Measurements from ENCODE around the gene KSR2. TPM values are rescaled to one million over a fixed set of nuclear protein-coding genes. Genes with fewer than 3 reads are reported as not detected.
A peak's percentile ranks its signal among the peaks of the same experiment; 100 is the strongest.
"Not testable (repeated sequence)": the region's sequence is repeated elsewhere in the genome, so short reads cannot be mapped to it uniquely, and the experiment has no call there.

KSR2 gene
- total RNA-seq, 1 donor: under 0.01 TPM

DNA sequence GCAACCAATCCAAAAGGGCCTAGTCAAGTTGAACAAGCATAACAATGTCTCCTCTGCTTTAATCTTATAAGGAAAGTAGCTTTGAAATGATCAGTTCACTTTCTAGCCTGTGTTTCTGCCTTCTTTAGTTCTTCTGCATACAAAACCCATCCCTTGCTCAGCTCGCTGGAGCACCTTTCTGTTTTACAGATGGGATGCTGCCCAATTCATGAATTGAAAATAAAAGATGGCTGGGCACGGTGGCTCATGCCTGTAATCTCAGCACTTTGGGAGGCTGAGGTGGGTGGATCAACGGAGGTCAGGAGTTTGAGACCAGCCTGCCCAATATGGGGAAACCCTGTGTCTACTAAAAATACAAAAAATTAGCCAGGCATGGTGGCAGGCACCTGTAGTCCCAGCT is 43.2 kb upstream of the KSR2 start:
- H3K4me3 ChIP-seq (ENCODE audit: low read depth, low read length): no peak overlapping the region
- no peak for DNase-seq (ENCODE audit: low read depth)
- TF ChIP-seq, protein P1, sequence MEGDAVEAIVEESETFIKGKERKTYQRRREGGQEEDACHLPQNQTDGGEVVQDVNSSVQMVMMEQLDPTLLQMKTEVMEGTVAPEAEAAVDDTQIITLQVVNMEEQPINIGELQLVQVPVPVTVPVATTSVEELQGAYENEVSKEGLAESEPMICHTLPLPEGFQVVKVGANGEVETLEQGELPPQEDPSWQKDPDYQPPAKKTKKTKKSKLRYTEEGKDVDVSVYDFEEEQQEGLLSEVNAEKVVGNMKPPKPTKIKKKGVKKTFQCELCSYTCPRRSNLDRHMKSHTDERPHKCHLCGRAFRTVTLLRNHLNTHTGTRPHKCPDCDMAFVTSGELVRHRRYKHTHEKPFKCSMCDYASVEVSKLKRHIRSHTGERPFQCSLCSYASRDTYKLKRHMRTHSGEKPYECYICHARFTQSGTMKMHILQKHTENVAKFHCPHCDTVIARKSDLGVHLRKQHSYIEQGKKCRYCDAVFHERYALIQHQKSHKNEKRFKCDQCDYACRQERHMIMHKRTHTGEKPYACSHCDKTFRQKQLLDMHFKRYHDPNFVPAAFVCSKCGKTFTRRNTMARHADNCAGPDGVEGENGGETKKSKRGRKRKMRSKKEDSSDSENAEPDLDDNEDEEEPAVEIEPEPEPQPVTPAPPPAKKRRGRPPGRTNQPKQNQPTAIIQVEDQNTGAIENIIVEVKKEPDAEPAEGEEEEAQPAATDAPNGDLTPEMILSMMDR (IDR thresholded peaks at IDR 0.05; ENCODE audit: insufficient read depth, low read length): no peak

DNA sequence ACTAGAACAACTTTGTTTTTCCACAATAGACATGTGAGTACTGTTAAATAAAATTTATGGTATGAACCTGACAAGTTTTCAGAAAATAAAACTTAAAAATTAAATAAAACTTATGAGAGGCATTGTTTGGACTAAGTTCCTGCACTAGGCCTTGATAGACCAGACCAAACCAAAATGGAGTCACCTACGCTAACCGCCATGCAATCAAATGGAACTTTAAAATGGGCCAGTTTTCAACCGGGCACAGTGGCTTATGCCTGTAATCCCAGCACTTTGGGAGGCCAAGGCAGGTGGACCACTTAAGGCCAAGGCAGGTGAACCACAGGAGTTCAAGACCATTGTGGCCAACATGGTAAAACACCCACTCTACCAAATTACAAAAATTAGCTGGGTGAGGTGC is 42.6 kb upstream of the KSR2 start:
- no peak overlapping the region for H3K4me3 ChIP-seq (ENCODE audit: low read depth, low read length)
- no peak for DNase-seq (ENCODE audit: low read depth)
- TF ChIP-seq, protein P1 (IDR thresholded peaks at IDR 0.05; ENCODE audit: insufficient read depth, low read length): no peak

DNA sequence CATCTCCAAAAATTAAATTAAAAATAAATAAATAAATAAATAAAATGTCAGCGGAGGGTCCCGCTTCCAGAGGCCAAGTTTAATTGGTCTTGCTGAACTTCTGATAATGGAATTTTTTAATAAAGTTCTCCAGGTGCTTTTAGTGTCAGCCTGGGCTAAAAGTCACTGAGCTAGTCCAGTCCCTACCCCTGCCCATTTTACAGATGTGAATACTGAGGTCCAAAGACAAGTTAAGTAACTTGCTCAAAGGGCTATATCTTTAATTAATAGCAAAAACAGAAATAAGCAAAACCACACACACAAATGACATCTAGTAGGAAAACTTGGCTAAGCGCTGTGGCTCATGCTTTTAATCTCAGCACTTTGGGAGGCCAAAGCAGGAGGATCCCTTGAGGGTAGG is 42.1 kb upstream of the KSR2 start:
- TF ChIP-seq, protein P1 (IDR thresholded peaks at IDR 0.05; ENCODE audit: insufficient read depth, low read length): no peak
- DNase-seq (ENCODE audit: low read depth): no peak
- H3K4me3 ChIP-seq (ENCODE audit: low read depth, low read length): no peak overlapping the region

DNA sequence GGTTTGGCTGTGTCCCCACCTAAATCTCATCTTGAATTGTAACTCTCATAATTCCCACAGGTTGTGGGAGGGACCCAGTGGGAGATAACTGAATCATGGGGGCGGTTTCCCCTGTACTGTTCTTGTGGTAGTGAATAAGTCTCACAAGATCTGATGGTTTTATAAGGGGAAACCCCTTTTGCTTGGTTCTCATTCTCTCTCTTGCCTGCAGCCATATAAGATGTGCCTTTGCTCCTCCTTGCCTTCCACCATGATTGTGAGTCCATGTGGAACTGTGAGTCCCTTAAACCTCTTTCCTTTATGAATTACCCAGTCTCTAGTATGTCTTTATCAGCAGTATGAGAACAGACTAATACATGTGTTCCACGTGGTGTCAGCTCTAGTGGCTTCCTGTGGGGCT is 31.0 kb upstream of the KSR2 start:
- not testable (repeated sequence) for DNase-seq (ENCODE audit: low read depth); H3K4me3 ChIP-seq (ENCODE audit: low read depth, low read length)

DNA sequence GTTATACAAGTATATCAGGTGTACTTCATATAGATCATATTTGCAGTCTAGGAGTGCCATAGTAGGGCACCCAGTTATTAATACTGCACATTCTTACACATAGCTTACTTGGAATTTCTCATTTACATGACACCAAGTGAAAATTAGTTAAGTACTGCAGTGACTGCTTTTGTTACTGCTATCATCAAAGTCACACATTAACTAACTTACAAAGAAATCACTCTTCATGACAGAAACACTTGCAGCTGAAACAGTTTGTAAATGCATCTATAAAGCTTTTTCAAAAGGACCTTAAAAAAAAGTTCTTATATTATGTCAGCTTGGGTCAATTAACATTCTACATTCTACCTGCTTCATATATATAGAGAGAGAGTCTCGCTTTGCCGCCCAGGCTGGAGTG is 29.9 kb upstream of the KSR2 start:
- DNase-seq (ENCODE audit: low read depth): no peak
- TF ChIP-seq, protein P1 (IDR thresholded peaks at IDR 0.05; ENCODE audit: insufficient read depth, low read length): no peak
- H3K4me3 ChIP-seq (ENCODE audit: low read depth, low read length): no peak overlapping the region

DNA sequence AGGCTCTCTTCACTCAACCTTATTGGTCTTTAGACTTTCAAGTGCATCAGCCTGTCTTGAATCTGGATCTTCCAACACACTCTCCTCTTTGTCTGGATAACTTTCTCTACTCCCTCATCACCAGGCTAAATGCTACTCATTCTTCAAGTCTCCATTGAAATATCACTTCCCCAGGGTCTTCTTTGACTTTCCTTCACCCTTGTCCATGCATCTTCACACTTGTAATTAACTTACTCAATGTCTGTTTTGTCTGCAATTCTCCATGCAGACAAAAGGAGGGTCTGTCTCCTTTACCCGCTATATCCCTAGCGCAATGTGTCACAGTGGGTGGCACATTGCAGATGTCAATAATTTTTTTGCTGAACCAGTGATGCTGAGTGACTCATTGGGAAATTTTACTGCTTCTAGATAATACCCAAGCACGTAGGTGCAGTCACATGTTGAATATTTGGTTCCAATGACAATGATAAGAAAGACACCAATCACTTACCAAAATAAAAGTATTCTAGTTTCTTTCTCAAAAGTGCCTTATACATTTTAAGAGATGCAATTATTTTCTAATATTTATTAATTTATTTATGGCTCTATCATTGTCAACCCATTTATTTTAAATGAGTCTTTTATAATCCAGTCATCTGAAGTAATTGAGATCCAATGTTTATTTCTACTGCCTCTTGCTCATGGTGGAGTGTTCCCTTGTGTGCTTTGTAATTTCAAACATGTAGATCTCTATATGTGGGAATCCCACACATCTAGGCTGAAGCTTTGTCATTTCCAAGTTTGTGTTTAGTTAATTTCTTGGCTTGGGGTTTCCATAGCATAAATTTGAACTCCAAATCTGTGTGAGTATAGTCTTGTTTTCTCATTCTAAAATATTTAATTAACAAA is 26.0 kb upstream of the KSR2 start:
- TF ChIP-seq, protein P1 (IDR thresholded peaks at IDR 0.05; ENCODE audit: insufficient read depth, low read length): no peak
- H3K4me3 ChIP-seq (ENCODE audit: low read depth, low read length): no peak overlapping the region

DNA sequence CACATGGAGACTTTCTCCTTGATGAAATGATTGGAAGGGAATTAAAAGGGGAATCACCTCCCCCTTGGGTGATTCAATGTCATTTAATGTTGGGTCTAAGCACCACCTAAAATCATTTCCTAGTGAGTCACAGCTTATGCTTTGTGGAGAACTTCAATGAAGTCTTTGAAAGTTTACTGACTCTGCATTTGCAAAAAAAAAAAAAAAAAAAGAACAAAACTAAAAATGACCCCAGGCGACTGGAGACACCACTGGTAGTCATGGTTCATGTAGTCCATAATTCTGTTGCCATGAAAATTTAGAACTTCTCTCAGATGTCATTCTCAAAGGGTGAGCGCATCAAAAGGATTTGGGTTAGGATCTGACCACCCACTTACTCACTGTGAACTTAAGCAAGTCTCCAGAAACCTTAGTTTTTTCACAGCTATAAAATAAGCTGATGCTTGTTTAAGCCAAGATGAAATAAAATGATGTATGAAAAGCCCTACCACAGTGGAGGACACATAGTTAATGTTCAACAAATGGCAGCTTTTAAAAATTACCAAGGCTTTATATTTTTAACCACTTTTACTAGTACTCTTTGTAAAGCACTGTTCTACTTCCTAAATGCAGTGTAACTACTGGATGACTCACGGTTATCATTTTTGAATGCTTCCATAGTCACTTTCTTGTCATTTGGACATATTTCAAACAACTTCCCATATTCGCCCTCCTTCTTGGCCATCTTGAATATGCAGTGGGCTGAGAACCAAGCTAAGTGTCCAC is 18.1 kb upstream of the KSR2 start:
- DNase-seq (ENCODE audit: low read depth): peak; percentile 61
- TF ChIP-seq, protein P1 (IDR thresholded peaks at IDR 0.05; ENCODE audit: insufficient read depth, low read length): no peak
- no peak overlapping the region for H3K4me3 ChIP-seq (ENCODE audit: low read depth, low read length)

More for the DNA sequence above, 26.0 kb upstream of the KSR2 start:
- DNase-seq (ENCODE audit: low read depth): no peak
